Ovary (tissue), 9 donors: ENCODE results near the gene EFHD2. TPM values are rescaled to one million over a fixed set of nuclear protein-coding genes. Genes with fewer than 3 reads are reported as not detected.
"Not testable (repeated sequence)": the region's sequence is repeated elsewhere in the genome, so short reads cannot be mapped to it uniquely, and the experiment has no call there.

Experiments used
- DNase-seq, 5 donors: peaks; one replicate each; pipeline ENCODE4 v3.0.0-alpha.2; 2019 to 2020
- H3K27ac ChIP-seq, 2 donors: fragments of 200-600 bp; one replicate each; pipeline versions ENCODE4 v1.5.1 to v1.8.0; 2019 to 2022
- H3K27me3 ChIP-seq: fragments of 200-600 bp; one replicate; pipeline ENCODE4 v1.8.0; 2022
- H3K36me3 ChIP-seq: fragments of 200-600 bp; sonication (generic); one replicate; pipeline ENCODE4 v1.5.1; 2019
- H3K4me1 ChIP-seq: one replicate; pipeline ENCODE4 v1.8.1; 2013; ENCODE audit warnings: mild to moderate bottlenecking, moderate library complexity; ENCODE audit not compliant: insufficient read depth
- H3K4me3 ChIP-seq: fragments of 200-600 bp; sonication (generic); one replicate; pipeline ENCODE4 v1.5.1; 2017
- H3K9me3 ChIP-seq, 2 donors: fragments of 200-600 bp in 1 of 2; sonication (generic) in 1 of 2; one replicate each; pipeline versions ENCODE4 v1.5.1 to v1.8.1; 2013 to 2019; ENCODE audit warnings: mild to moderate bottlenecking in 1 of 2, moderate library complexity in 1 of 2
- CTCF ChIP-seq, 3 donors: fragments of 450-650 bp in 2 of 3; fragments of 200-600 bp in 1 of 3; IDR thresholded peaks; one replicate each; pipeline versions ENCODE4 v1.5.1 to v1.8.0; 2016 to 2022; ENCODE audit warnings: antibody characterized with exemption in 3 of 3, mild to moderate bottlenecking in 1 of 3
- EP300 ChIP-seq: sonication (generic); formaldehyde crosslinking; IDR thresholded peaks from one replicate; pipeline ENCODE4 v1.6.1; 2017; ENCODE audit warnings: antibody characterized with exemption
- POLR2A ChIP-seq: fragments of 450-650 bp; IDR thresholded peaks from one replicate; pipeline ENCODE4 v1.6.1; 2017; ENCODE audit warnings: antibody characterized with exemption, mild to moderate bottlenecking, moderate library complexity
- WGBS, 3 donors: extraction: QIAGEN DNeasy Blood & Tissue Kit in 1 of 3; methylation state at CpG; one replicate each; pipeline versions ENCODE4 v1.1.5 to v1.1.7; 2013 to 2017; 5-methylcytosine and 5-hydroxymethylcytosine counted together
- intact Hi-C, 4 donors: fragments of 100-400 bp; cut with DNase I; formaldehyde crosslinking; loops; one replicate each; pipeline versions ENCODE4 v1.11.0 to v1.15.1; 2022 to 2023
- polyA plus RNA-seq, 2 donors: library from polyadenylated mRNA; stranded (reverse); fragments of 200-250 nt in 1 of 2; fragments of 350-450 nt in 1 of 2; fragmentation: Illumina TruSeq in 1 of 2; extraction: RNeasy Lipid Tissue Mini Kit (QIAGEN cat#74804) in 1 of 2; gene quantifications; one replicate each; pipeline ENCODE4 v1.2.3, GENCODE V29; 2013 to 2014
- total RNA-seq, 7 donors: library from RNA; depleted of rRNA in 2 of 7; stranded (reverse); fragments of >200 nt in 2 of 7; fragmentation: NEBNext Ultra II Directional in 3 of 7; extraction: Animal tissue kit (Norgen Biotek cat#: 25700) in 3 of 7; gene quantifications; one replicate each; pipeline versions ENCODE4 v1.1.0 to v1.2.4, GENCODE V29; 2016 to 2023
- donor health status: DM: no; HTN: no; CAD: no; lungs with moderate emphysema.
- donor health status: DM: no; HTN: no; CAD: no.
- donor health status: Bipolar disorder and iron deficiency.
- donor health status: DM: yes; HTN: yes; CAD: no.
- donor health status: DM: no; HTN: no; CAD: no.
- donor health status: DM: yes; HTN: yes; CAD: no.

EFHD2 gene
- total and polyA plus RNA-seq, 9 donors = 19.6 to 63.2 (median 29.6) TPM

- intact Hi-C loops = no loop called here
- H3K9me3 ChIP-seq = no peaks in the 10 kb centered on the region
- 94 to 97% (median 94%) methylated on average over 3 of the region's 3 CpGs for WGBS, 3 donors
- peaks cover 1% of the 10 kb centered on the region for H3K4me1 ChIP-seq
- DNase-seq = no peak
- no peaks in the 10 kb centered on the region for H3K27me3 ChIP-seq
- H3K36me3 ChIP-seq = no peaks in the 10 kb centered on the region
- TF ChIP-seq CTCF (IDR thresholded peaks at IDR 0.05) = no peak
- no peak for TF ChIP-seq EP300
- TF ChIP-seq POLR2A = no peak
- no peak overlapping the region for H3K4me3 ChIP-seq
- H3K27ac ChIP-seq = no peak overlapping the region
These were observed 24.3 kb upstream of the EFHD2 start for GRCh38 chr1:15385420-15385819.

GRCh38 chr1:15386164-15386749, 23.4 kb upstream of the EFHD2 start:
- no peak overlapping the region for H3K4me3 ChIP-seq
- no peaks in the 10 kb centered on the region for H3K27me3 ChIP-seq
- TF ChIP-seq CTCF (IDR thresholded peaks at IDR 0.05) (no peak), POLR2A (no peak), EP300 (no peak)
- peaks cover 1% of the 10 kb centered on the region for H3K4me1 ChIP-seq
- no peaks in the 10 kb centered on the region for H3K9me3 ChIP-seq
- no peaks in the 10 kb centered on the region for H3K36me3 ChIP-seq
- no peak overlapping the region for H3K27ac ChIP-seq
- peak in 1 of 5 donors; percentile 26 for DNase-seq
- WGBS, 3 donors = 8 to 14% (median 9%) methylated on average over 17 of the region's 17 CpGs
- intact Hi-C loops = no loop called here

- no peak for DNase-seq
- intact Hi-C loops = no loop called here
- WGBS, 3 donors = 76 to 86% (median 85%) methylated on average over 15 of the region's 15 CpGs
- Histone ChIP-seq H3K9me3 (no peaks in the 10 kb centered on the region), H3K36me3 (no peaks in the 10 kb centered on the region), H3K27me3 (no peaks in the 10 kb centered on the region), H3K4me3 (no peak overlapping the region), H3K27ac (no peak overlapping the region), H3K4me1 (peaks cover 1% of the 10 kb centered on the region)
- TF ChIP-seq EP300 (no peak), POLR2A (no peak), CTCF (IDR thresholded peaks at IDR 0.05) (no peak)
These were observed 21.3 kb upstream of the EFHD2 start for GRCh38 chr1:15388201-15388880.

- H3K27ac ChIP-seq, H3K27me3 ChIP-seq, intact Hi-C loops, H3K9me3 ChIP-seq, DNase-seq, H3K36me3 ChIP-seq, H3K4me3 ChIP-seq, H3K4me1 ChIP-seq: not testable (repeated sequence)
- WGBS, 3 donors = 86 to 94% (median 88%) methylated on average over 8 of the region's 8 CpGs
These were observed 19.9 kb upstream of the EFHD2 start for GRCh38 chr1:15389828-15390227.

GRCh38 chr1:15390667-15391066, 19.0 kb upstream of the EFHD2 start:
- TF ChIP-seq POLR2A = no peak
- no peak for TF ChIP-seq EP300
- no peak for TF ChIP-seq CTCF (IDR thresholded peaks at IDR 0.05)
- no peak for DNase-seq
- Histone ChIP-seq H3K27me3 (no peaks in the 10 kb centered on the region), H3K4me3 (no peak overlapping the region), H3K4me1 (peaks cover 1% of the 10 kb centered on the region), H3K27ac (no peak overlapping the region), H3K9me3 (no peaks in the 10 kb centered on the region), H3K36me3 (no peaks in the 10 kb centered on the region)
- 96 to 98% (median 97%) methylated on average over 8 of the region's 8 CpGs for WGBS, 3 donors
- intact Hi-C loops = no loop called here
